HepG2 (cell line): Measurements from ENCODE around the gene AP3B1. TPM values are rescaled to one million over a fixed set of nuclear protein-coding genes. Genes with fewer than 3 reads are reported as not detected.

ENCODE experiments used
- ARNT2 ChIP-seq: sonication (generic); formaldehyde crosslinking; IDR thresholded peaks from 2 replicates; pipeline ENCODE4 v1.8.0; 2022; ENCODE audit warnings: mild to moderate bottlenecking, low read depth, missing genetic modification reagents, moderate library complexity
- CREB1 ChIP-seq, 2 experiments: fragments of 450-650 bp in 1 of 2; IDR thresholded peaks; 2 replicates each; pipeline ENCODE4 v1.6.1; 2016 to 2017; ENCODE audit warnings: control low read depth in 1 of 2, mild to moderate bottlenecking in 1 of 2, missing compliant biosample characterization in 1 of 2, missing genetic modification characterization in 1 of 2
- FOXK2 ChIP-seq: fragments of 450-650 bp; IDR thresholded peaks from 2 replicates; pipeline ENCODE4 v1.6.1; 2016
- GABPA ChIP-seq, 2 experiments: IDR thresholded peaks; 2 replicates each; pipeline ENCODE4 v1.6.1; 2011 to 2016; ENCODE audit warnings: low read depth in 2 of 2, low read length in 1 of 2, missing biosample characterization in 1 of 2, missing genetic modification characterization in 1 of 2
- HNRNPL ChIP-seq: fragments of 200-400 bp; formaldehyde crosslinking; IDR thresholded peaks from 2 replicates; pipeline ENCODE4 v1.6.1; 2017; ENCODE audit warnings: mild to moderate bottlenecking, low read depth, low read length
- HOXA5 ChIP-seq: sonication (generic); formaldehyde crosslinking; IDR thresholded peaks from 2 replicates; pipeline ENCODE4 v1.4.0; 2020; ENCODE audit warnings: missing genetic modification reagents
- KLF13 ChIP-seq: sonication (generic); formaldehyde crosslinking; IDR thresholded peaks from 2 replicates; pipeline ENCODE4 v1.4.0; 2020; ENCODE audit warnings: mild to moderate bottlenecking, missing genetic modification reagents
- MAFK ChIP-seq, 2 experiments: IDR thresholded peaks in 1 of 2; conservative IDR thresholded peaks in 1 of 2; 2 replicates each; pipeline ENCODE4 v1.6.1; 2011; ENCODE audit warnings: improper control_type of control experiment in 2 of 2, low read length in 2 of 2
- NFRKB ChIP-seq: fragments of 450-650 bp; IDR thresholded peaks from 2 replicates; pipeline ENCODE4 v1.6.1; 2017
- PRDM10 ChIP-seq: sonication (generic); formaldehyde crosslinking; IDR thresholded peaks from 2 replicates; pipeline ENCODE4 v1.4.0; 2020; ENCODE audit warnings: low read depth, missing genetic modification reagents
- PRMT3 ChIP-seq: sonication (generic); formaldehyde crosslinking; IDR thresholded peaks from 2 replicates; pipeline ENCODE4 v1.8.1; 2022; ENCODE audit warnings: low read depth, mild to moderate bottlenecking, moderate library complexity, missing genetic modification reagents, borderline replicate concordance
- RBM22 ChIP-seq: fragments of 200-400 bp; formaldehyde crosslinking; optimal IDR thresholded peaks from 2 replicates; pipeline ENCODE3; 2017; ENCODE audit warnings: mild to moderate bottlenecking, low read length, moderate library complexity
- RNF2 ChIP-seq: fragments of 450-650 bp; conservative IDR thresholded peaks from 2 replicates; pipeline ENCODE4 v1.6.1; 2016; ENCODE audit warnings: low read depth
- SCMH1 ChIP-seq: sonication (generic); formaldehyde crosslinking; IDR thresholded peaks from 2 replicates; pipeline ENCODE4 v1.9.0; 2021; ENCODE audit warnings: missing genetic modification reagents, mild to moderate bottlenecking, borderline replicate concordance
- TEAD2 ChIP-seq: sonication (generic); formaldehyde crosslinking; IDR thresholded peaks from 2 replicates; pipeline ENCODE4 v1.9.0; 2021; ENCODE audit warnings: missing genetic modification reagents
- ZBTB49 ChIP-seq: sonication (generic); formaldehyde crosslinking; IDR thresholded peaks from 2 replicates; pipeline ENCODE4 v1.4.0; 2020; ENCODE audit warnings: missing genetic modification reagents, borderline replicate concordance
- ZFP36L2 ChIP-seq: sonication (generic); formaldehyde crosslinking; IDR thresholded peaks from 2 replicates; pipeline ENCODE4 v1.4.0; 2020; ENCODE audit warnings: missing genetic modification reagents
- ZNF24 ChIP-seq: fragments of 450-650 bp; IDR thresholded peaks from 2 replicates; pipeline ENCODE4 v1.6.1; 2017; ENCODE audit warnings: antibody characterized with exemption, mild to moderate bottlenecking
- ZNF263 ChIP-seq: sonication (generic); formaldehyde crosslinking; IDR thresholded peaks from 2 replicates; pipeline ENCODE4 v1.4.0; 2020; ENCODE audit warnings: missing genetic modification reagents
- ZNF329 ChIP-seq: sonication (generic); formaldehyde crosslinking; IDR thresholded peaks from 2 replicates; pipeline ENCODE4 v1.9.0; 2021; ENCODE audit warnings: low read depth, mild to moderate bottlenecking, missing genetic modification reagents
- ZNF343 ChIP-seq: sonication (generic); formaldehyde crosslinking; IDR thresholded peaks from 2 replicates; pipeline ENCODE4 v1.4.0; 2020; ENCODE audit warnings: mild to moderate bottlenecking, missing genetic modification reagents
- ZNF615 ChIP-seq: sonication (generic); formaldehyde crosslinking; IDR thresholded peaks from 2 replicates; pipeline ENCODE4 v1.5.0; 2020; ENCODE audit warnings: mild to moderate bottlenecking, missing genetic modification reagents, borderline replicate concordance
- ZNF777 ChIP-seq: sonication (generic); formaldehyde crosslinking; IDR thresholded peaks from 2 replicates; pipeline ENCODE4 v1.4.0; 2020; ENCODE audit warnings: missing genetic modification reagents
- ZNF781 ChIP-seq: sonication (generic); formaldehyde crosslinking; IDR thresholded peaks from 2 replicates; pipeline ENCODE4 v1.5.1; 2020; ENCODE audit warnings: borderline replicate concordance, mild to moderate bottlenecking, missing genetic modification reagents; ENCODE audit errors: not compliant biosample characterization
- ZNF878 ChIP-seq: sonication (generic); formaldehyde crosslinking; IDR thresholded peaks from 2 replicates; pipeline ENCODE4 v1.8.1; 2023; ENCODE audit warnings: mild to moderate bottlenecking, missing genetic modification reagents, moderate library complexity
- polyA plus RNA-seq, 8 experiments: library from polyadenylated mRNA; depleted of rRNA in 3 of 8; stranded (reverse) in 7 of 8; unstranded in 1 of 8; fragments of >200 nt; fragmentation: Illumina TruSeq in 4 of 8; extraction: Trizol in 4 of 8; gene quantifications; 2 replicates each; pipeline versions ENCODE4 v1.2.1 to v1.2.3, GENCODE V29; 2011 to 2016; ENCODE audit warnings: low read depth in 4 of 8, missing spikeins in 1 of 8, mixed read lengths in 1 of 8; ENCODE audit not compliant: insufficient read depth in 1 of 8
- total RNA-seq, 5 experiments: library from RNA; depleted of rRNA; stranded (reverse); fragments of >200 nt; fragmentation: Illumina TruSeq; extraction: Trizol; gene quantifications; 2 replicates each; pipeline ENCODE4 v1.2.3, GENCODE V29; 2016; ENCODE audit warnings: low read depth in 1 of 5

The AP3B1 gene
- total and polyA plus RNA-seq, 2 of the 13 experiments (the other 11 are each of a cell fraction or from before 2014, with no cell fraction given): 37.7 to 51.2 TPM

GRCh38 chr5:78295035-78295961 is 800 bp upstream of the AP3B1 start (continued):
- no peak for TF ChIP-seq HNRNPL
- TF ChIP-seq NFRKB: no peak
- TF ChIP-seq PRDM10 (CRISPR knock-in tag): no peak
- TF ChIP-seq HOXA5 (CRISPR knock-in tag): no peak
- no peak for TF ChIP-seq MAFK (conservative IDR thresholded peaks at IDR 0.05 in 1 of 2, IDR thresholded peaks at IDR 0.05 in 1 of 2; ENCODE audit: low read length in 2 of 2)
- TF ChIP-seq GABPA (IDR thresholded peaks at IDR 0.05; ENCODE audit: low read depth, low read length): no peak
- TF ChIP-seq GABPA (CRISPR knock-in tag; IDR thresholded peaks at IDR 0.05; ENCODE audit: low read depth): no peak
- no peak for TF ChIP-seq ZFP36L2 (CRISPR knock-in tag)
- TF ChIP-seq ZNF343 (CRISPR knock-in tag): no peak
- no peak for TF ChIP-seq FOXK2
- TF ChIP-seq ZNF777: peak; percentile 39
- no peak for TF ChIP-seq ZNF263 (CRISPR knock-in tag)
- TF ChIP-seq ZNF615 (CRISPR knock-in tag): no peak
- TF ChIP-seq ZNF878 (CRISPR knock-in tag): peak; percentile 42; the same call in 1 of the 2 replicates
- TF ChIP-seq PRMT3 (CRISPR knock-in tag): 0 out of 2 replicates have a peak, but pooled peaks have one; percentile 78
- TF ChIP-seq TEAD2: no peak
- no peak for TF ChIP-seq ZNF24
- no peak for TF ChIP-seq RBM22
- TF ChIP-seq CREB1 (IDR thresholded peaks at IDR 0.05): no peak
- no peak; the same call in none of the 2 replicates for TF ChIP-seq CREB1 (CRISPR knock-in tag; IDR thresholded peaks at IDR 0.05)
- no peak for TF ChIP-seq SCMH1 (CRISPR knock-in tag)
- TF ChIP-seq RNF2: no peak
- TF ChIP-seq KLF13 (CRISPR knock-in tag): no peak
- TF ChIP-seq ZBTB49 (CRISPR knock-in tag): no peak
- TF ChIP-seq ZNF781 (CRISPR knock-in tag): no peak
- TF ChIP-seq ARNT2 (CRISPR knock-in tag): peak; percentile 35; the same call in 1 of the 2 replicates
- no peak for TF ChIP-seq ZNF329 (CRISPR knock-in tag)
